K562 (cell line): ENCODE results near the gene FIS1. TPM values are rescaled to one million over a fixed set of nuclear protein-coding genes. Genes with fewer than 3 reads are reported as not detected.

ENCODE experiments used
- BHLHE40 ChIP-seq: IDR thresholded peaks from 2 replicates; pipeline ENCODE4 v1.6.1; 2011; ENCODE audit warnings: low read length, improper control_type of control experiment
- CBX5 ChIP-seq: IDR thresholded peaks from 2 replicates; pipeline ENCODE4 v1.6.1; 2014; ENCODE audit warnings: low read depth, borderline replicate concordance
- DIDO1 ChIP-seq: fragments of 450-650 bp; IDR thresholded peaks from 2 replicates; pipeline ENCODE4 v1.6.1; 2016; ENCODE audit warnings: low read depth, missing biosample characterization, missing genetic modification characterization
- E2F6 ChIP-seq, 2 experiments: IDR thresholded peaks; 2 replicates each; pipeline ENCODE4 v1.6.1; 2011; ENCODE audit warnings: borderline replicate concordance in 1 of 2, control low read depth in 1 of 2, low read depth in 1 of 2, low read length in 1 of 2, mild to moderate bottlenecking in 1 of 2, mixed read lengths in 1 of 2, moderate library complexity in 1 of 2; ENCODE audit not compliant: insufficient read depth in 1 of 2, insufficient read length in 1 of 2, poor library complexity in 1 of 2, severe bottlenecking in 1 of 2; ENCODE audit errors: extremely low read depth in 1 of 2
- ETV5 ChIP-seq: sonication (generic); formaldehyde crosslinking; IDR thresholded peaks from 2 replicates; pipeline ENCODE4 v1.4.0; 2020; ENCODE audit warnings: low read depth, mild to moderate bottlenecking, missing genetic modification reagents
- HEY1 ChIP-seq: fragments of 250-450 bp; sonication (Bioruptor Pico); IDR thresholded peaks from 2 replicates; pipeline ENCODE4 v1.5.0; 2020; ENCODE audit warnings: mild to moderate bottlenecking, moderate library complexity, borderline replicate concordance
- HOXB6 ChIP-seq: fragments of 250-450 bp; sonication (Bioruptor Pico); IDR thresholded peaks from 2 replicates; pipeline ENCODE4 v1.5.1; 2022; ENCODE audit warnings: mild to moderate bottlenecking, borderline replicate concordance
- IRF2 ChIP-seq: sonication (generic); formaldehyde crosslinking; IDR thresholded peaks from 2 replicates; pipeline ENCODE4 v1.8.1; 2022; ENCODE audit warnings: mild to moderate bottlenecking, missing genetic modification reagents
- MCM2 ChIP-seq: fragments of 450-650 bp; IDR thresholded peaks from 2 replicates; pipeline ENCODE4 v1.6.1; 2017; ENCODE audit warnings: low read depth, mild to moderate bottlenecking
- MLX ChIP-seq, 2 experiments: fragments of 450-650 bp in 1 of 2; sonication (generic) in 1 of 2; formaldehyde crosslinking; conservative IDR thresholded peaks; 2 replicates each; pipeline versions ENCODE4 v1.4.0 to v1.8.1; 2020 to 2022; ENCODE audit warnings: mild to moderate bottlenecking in 1 of 2, missing genetic modification reagents in 1 of 2
- NBN ChIP-seq: fragments of 450-650 bp; IDR thresholded peaks from 2 replicates; pipeline ENCODE4 v1.6.1; 2016; ENCODE audit warnings: low read depth, mild to moderate bottlenecking
- NFATC3 ChIP-seq: fragments of 450-650 bp; IDR thresholded peaks from 2 replicates; pipeline ENCODE4 v1.6.1; 2017; ENCODE audit warnings: mild to moderate bottlenecking
- NFRKB ChIP-seq: fragments of 450-650 bp; IDR thresholded peaks from 2 replicates; pipeline ENCODE4 v1.6.1; 2016; ENCODE audit warnings: low read depth
- NR2F6 ChIP-seq: fragments of 450-650 bp; formaldehyde crosslinking; IDR thresholded peaks from 2 replicates; pipeline ENCODE4 v1.4.0; 2020; ENCODE audit warnings: mild to moderate bottlenecking
- RFX1 ChIP-seq: fragments of 450-650 bp; IDR thresholded peaks from 2 replicates; pipeline ENCODE4 v1.6.1; 2016; ENCODE audit warnings: mild to moderate bottlenecking, moderate library complexity
- ZBTB26 ChIP-seq: fragments of 450-650 bp; formaldehyde crosslinking; IDR thresholded peaks from 2 replicates; pipeline ENCODE4 v1.4.0; 2022; ENCODE audit warnings: missing genetic modification characterization
- ZFX ChIP-seq: sonication (generic); formaldehyde crosslinking; IDR thresholded peaks from 2 replicates; pipeline ENCODE4 v1.8.0; 2022; ENCODE audit warnings: mild to moderate bottlenecking, missing genetic modification reagents, moderate library complexity
- ZNF24 ChIP-seq: fragments of 450-650 bp; IDR thresholded peaks from 2 replicates; pipeline ENCODE4 v1.6.1; 2016
- ZNF41 ChIP-seq: fragments of 250-450 bp; sonication (Bioruptor Pico); conservative IDR thresholded peaks from 2 replicates; pipeline ENCODE4 v1.4.0; 2020; ENCODE audit warnings: mild to moderate bottlenecking
- ZNF431 ChIP-seq: sonication (generic); formaldehyde crosslinking; IDR thresholded peaks from 2 replicates; pipeline ENCODE4 v1.8.0; 2022; ENCODE audit warnings: mild to moderate bottlenecking, missing genetic modification reagents
- polyA plus RNA-seq, 8 experiments: library from polyadenylated mRNA; depleted of rRNA in 4 of 8; stranded (reverse) in 5 of 8; unstranded in 3 of 8; fragments of >200 nt; fragmentation: Nextera tagmentation in 2 of 8; fragmentation: Illumina TruSeq in 1 of 8; extraction: Ambion mirVana in 2 of 8; extraction: Trizol in 1 of 8; gene quantifications; 2 replicates each; pipeline versions ENCODE4 v1.2.1 to v1.2.3, GENCODE V29; 2011 to 2014; ENCODE audit warnings: inconsistent platforms in 1 of 8, missing spikeins in 1 of 8
- total RNA-seq, 7 experiments: library from RNA; depleted of rRNA in 6 of 7; stranded (reverse); fragments of >200 nt in 6 of 7; fragmentation: Illumina TruSeq in 2 of 7; extraction: Trizol in 2 of 7; gene quantifications; 2 replicates each; pipeline versions ENCODE4 v1.2.1 to v1.2.3, GENCODE V29; 2011 to 2021; ENCODE audit warnings: low replicate concordance in 1 of 7
- TF ChIP-seq, protein P1 (sequence below): fragments of 250-450 bp; sonication (Bioruptor Pico); IDR thresholded peaks from 2 replicates; pipeline ENCODE4 v1.4.0; 2020; ENCODE audit warnings: mild to moderate bottlenecking, moderate library complexity

The FIS1 gene
- total and polyA plus RNA-seq, 9 of the 15 experiments (the other 6 are each of a cell fraction or from before 2014, with no cell fraction given), result 86.0 to 257 (median 144) TPM

DNA sequence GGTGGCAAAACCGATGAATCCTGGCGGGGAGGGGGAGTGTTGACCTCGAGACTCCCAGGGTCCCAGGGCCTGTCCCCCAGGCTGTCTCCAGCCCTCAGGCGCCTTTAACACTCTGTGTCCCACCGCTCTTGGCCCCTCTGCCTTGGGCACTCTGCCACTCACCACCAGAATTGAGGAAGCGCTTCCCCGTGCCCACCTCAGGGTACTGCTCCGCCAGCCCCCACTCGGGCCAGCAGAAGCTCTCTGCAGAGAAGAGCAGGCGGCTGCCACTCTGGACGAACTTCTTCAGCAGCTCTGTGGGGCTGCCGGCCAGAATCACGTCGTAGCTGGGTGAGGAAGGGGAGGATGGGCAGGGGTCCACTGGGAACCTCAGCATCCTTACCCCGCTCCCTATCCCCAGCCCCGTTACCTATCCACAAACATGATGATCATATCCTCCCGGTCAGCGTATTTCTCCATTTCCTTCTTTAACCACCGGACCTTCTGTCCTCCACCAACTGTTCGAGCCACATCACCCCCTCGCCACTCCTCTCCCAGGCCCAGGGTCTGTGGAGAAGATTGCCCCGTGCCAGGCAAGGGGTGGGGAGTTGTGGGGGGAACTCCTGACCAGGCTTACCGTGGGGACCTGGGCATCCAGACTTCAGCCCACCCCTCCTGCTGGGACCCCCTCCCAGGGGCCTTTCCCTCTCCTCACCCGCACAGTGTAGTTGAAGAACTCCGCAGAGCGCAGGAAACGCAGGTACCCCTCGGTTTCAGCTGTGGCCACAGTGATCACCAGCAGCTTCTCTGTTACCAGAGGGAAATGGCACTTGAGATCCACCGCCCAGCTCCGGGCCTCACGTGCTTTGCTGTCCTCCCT, 28.7 kb downstream of the FIS1 start (continued):
- TF ChIP-seq E2F6 (IDR thresholded peaks at IDR 0.05; ENCODE audit: borderline replicate concordance in 1 of 2, extremely low read depth in 1 of 2, insufficient read depth in 1 of 2, insufficient read length in 1 of 2, low read depth in 1 of 2, low read length in 1 of 2, poor library complexity in 1 of 2, severe bottlenecking in 1 of 2) (peak; percentile 82 to 94), ZNF24 (no peak), NFATC3 (no peak), BHLHE40 (peak; percentile 92), HEY1 (no peak), ZNF431 (CRISPR knock-in tag) (no peak), NBN (no peak), ZNF41 (CRISPR knock-in tag) (no peak), MCM2 (no peak), NR2F6 (CRISPR knock-in tag) (no peak), IRF2 (CRISPR knock-in tag) (no peak), ZBTB26 (CRISPR knock-in tag) (no peak), ETV5 (CRISPR knock-in tag) (no peak), MLX (CRISPR knock-in tag; conservative IDR thresholded peaks at IDR 0.05) (no peak), ZFX (no peak), CBX5 (no peak), RFX1 (no peak), NFRKB (no peak), HOXB6 (no peak), DIDO1 (tag) (no peak)
- TF ChIP-seq, protein P1, sequence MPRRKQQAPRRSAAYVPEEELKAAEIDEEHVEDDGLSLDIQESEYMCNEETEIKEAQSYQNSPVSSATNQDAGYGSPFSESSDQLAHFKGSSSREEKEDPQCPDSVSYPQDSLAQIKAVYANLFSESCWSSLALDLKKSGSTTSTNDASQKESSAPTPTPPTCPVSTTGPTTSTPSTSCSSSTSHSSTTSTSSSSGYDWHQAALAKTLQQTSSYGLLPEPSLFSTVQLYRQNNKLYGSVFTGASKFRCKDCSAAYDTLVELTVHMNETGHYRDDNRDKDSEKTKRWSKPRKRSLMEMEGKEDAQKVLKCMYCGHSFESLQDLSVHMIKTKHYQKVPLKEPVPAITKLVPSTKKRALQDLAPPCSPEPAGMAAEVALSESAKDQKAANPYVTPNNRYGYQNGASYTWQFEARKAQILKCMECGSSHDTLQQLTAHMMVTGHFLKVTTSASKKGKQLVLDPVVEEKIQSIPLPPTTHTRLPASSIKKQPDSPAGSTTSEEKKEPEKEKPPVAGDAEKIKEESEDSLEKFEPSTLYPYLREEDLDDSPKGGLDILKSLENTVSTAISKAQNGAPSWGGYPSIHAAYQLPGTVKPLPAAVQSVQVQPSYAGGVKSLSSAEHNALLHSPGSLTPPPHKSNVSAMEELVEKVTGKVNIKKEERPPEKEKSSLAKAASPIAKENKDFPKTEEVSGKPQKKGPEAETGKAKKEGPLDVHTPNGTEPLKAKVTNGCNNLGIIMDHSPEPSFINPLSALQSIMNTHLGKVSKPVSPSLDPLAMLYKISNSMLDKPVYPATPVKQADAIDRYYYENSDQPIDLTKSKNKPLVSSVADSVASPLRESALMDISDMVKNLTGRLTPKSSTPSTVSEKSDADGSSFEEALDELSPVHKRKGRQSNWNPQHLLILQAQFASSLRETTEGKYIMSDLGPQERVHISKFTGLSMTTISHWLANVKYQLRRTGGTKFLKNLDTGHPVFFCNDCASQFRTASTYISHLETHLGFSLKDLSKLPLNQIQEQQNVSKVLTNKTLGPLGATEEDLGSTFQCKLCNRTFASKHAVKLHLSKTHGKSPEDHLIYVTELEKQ (CRISPR knock-in tag), result no peak
